22Rv1 (cell line): ENCODE measurements around the gene NEK2.

Experiments used
- CTCF ChIP-seq: fragments of 450-650 bp; IDR thresholded peaks from 2 replicates; pipeline ENCODE4 v1.5.1; 2017; ENCODE audit warnings: mild to moderate bottlenecking
- ZFX ChIP-seq: fragments of 450-650 bp; IDR thresholded peaks from 2 replicates; pipeline ENCODE4 v1.6.1; 2017; ENCODE audit warnings: antibody characterized with exemption, borderline replicate concordance

- TF ChIP-seq CTCF (no peak), ZFX (no peak)
These were observed 47.1 kb upstream of the NEK2 start for GRCh38 chr1:211722277-211723175.
